PFSK-1 (cell line): ENCODE data around the gene ACSF3.

Experiments
- POLR2AphosphoS5 ChIP-seq: IDR thresholded peaks from 2 replicates; pipeline ENCODE4 v1.6.1; 2012; ENCODE audit warnings: low read depth, mild to moderate bottlenecking, control low read depth, low read length, moderate library complexity
- SIN3A ChIP-seq: IDR thresholded peaks from 2 replicates; pipeline ENCODE4 v1.6.1; 2012; ENCODE audit warnings: mild to moderate bottlenecking, low read length, moderate library complexity, borderline replicate concordance; ENCODE audit not compliant: insufficient read depth
- TAF1 ChIP-seq: IDR thresholded peaks from 2 replicates; pipeline ENCODE4 v1.6.1; 2012; ENCODE audit warnings: low read length, control low read depth, borderline replicate concordance; ENCODE audit not compliant: insufficient read depth

GRCh38 chr16:89044418-89045180, 49.1 kb upstream of the ACSF3 start:
- TF ChIP-seq TAF1: no peak
- no peak for TF ChIP-seq SIN3A
- TF ChIP-seq POLR2AphosphoS5: no peak
